Neural crest cell (in vitro differentiated cells): Measurements from ENCODE around the gene DBH. TPM values are rescaled to one million over a fixed set of nuclear protein-coding genes. Genes with fewer than 3 reads are reported as not detected.
"Not testable (repeated sequence)": the region's sequence is repeated elsewhere in the genome, so short reads cannot be mapped to it uniquely, and the experiment has no call there.

Source experiments
- DNase-seq: peaks from one replicate; pipeline ENCODE4 v3.0.0; 2021; ENCODE audit warnings: low read depth, mixed read lengths, low spot score
- H3K27ac Mint-ChIP-seq: one replicate; pipeline ENCODE4 v1.8.0; 2021; ENCODE audit warnings: mild to moderate bottlenecking, mixed read lengths; ENCODE audit not compliant: unreplicated experiment
- H3K27me3 Mint-ChIP-seq: 2 replicates; pipeline ENCODE4 v1.8.0; 2021; ENCODE audit warnings: low read depth, mild to moderate bottlenecking, mixed read lengths
- H3K36me3 Mint-ChIP-seq: 2 replicates; pipeline ENCODE4 v1.8.0; 2021; ENCODE audit warnings: low read depth, mild to moderate bottlenecking, mixed read lengths
- H3K4me1 Mint-ChIP-seq: 2 replicates; pipeline ENCODE4 v1.8.0; 2021; ENCODE audit warnings: mixed read lengths
- H3K4me3 Mint-ChIP-seq: one replicate; pipeline ENCODE4 v1.8.0; 2021; ENCODE audit warnings: mild to moderate bottlenecking, mixed read lengths
- H3K9me3 Mint-ChIP-seq: 2 replicates; pipeline ENCODE4 v1.8.0; 2021; ENCODE audit warnings: mixed read lengths
- total RNA-seq: library from RNA; stranded (reverse); gene quantifications from 2 replicates; pipeline ENCODE4 v1.2.1, GENCODE V29; 2021
- TF ChIP-seq, protein P1 (sequence below): fragments of 200-600 bp; sonication (generic); conservative IDR thresholded peaks from 2 replicates; pipeline ENCODE4 v1.5.0; 2021; ENCODE audit warnings: antibody characterized with exemption, mild to moderate bottlenecking

Gene DBH
- total RNA-seq, 1 donor from 2014 or later: 0.75 TPM

DNA sequence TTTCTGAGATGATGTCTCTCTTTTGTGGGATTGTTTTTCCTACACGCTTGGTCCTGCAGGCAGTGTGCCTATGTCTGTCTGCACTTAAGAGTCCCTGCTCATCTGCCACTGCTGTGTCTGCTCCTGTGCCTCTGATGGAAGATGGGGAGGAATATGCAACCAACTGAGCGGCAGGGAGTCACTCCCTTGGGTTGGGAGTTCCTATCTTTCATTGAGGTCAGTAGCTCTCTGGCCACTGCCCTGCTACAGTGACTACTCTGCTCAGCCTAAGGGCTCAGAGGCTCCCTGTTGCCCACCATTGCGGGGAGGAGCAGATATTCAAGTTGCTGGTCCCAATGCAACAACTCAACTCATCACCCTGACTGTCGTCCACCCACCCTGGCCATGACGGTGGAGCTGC lies 13.6 kb upstream of the DBH start:
- H3K4me1 Mint-ChIP-seq: no peaks in the 10 kb centered on the region
- peaks cover 69% of the 10 kb centered on the region for H3K27me3 Mint-ChIP-seq

DNA sequence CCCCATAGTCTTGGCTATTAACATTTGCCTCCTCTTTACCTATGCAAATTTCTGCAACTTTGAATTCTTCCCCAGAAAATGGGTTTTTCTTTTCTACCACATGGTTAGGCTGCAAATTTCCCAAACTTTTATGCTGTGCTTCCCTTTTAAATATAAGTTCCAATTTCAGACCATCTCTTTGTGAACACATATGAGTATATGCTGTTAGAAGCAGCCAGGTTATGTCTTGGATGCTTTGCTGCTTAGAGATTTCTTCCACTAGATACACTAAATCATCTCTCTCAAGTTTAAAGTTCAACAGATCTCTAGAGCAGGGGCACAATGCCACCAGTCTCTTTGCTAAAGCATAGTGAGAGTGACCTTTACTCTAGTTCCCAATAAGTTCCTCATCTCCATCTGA lies 10.2 kb upstream of the DBH start:
- peaks cover 38% of the 10 kb centered on the region for H3K27me3 Mint-ChIP-seq
- H3K36me3 Mint-ChIP-seq, H3K4me3 Mint-ChIP-seq, DNase-seq, H3K4me1 Mint-ChIP-seq, H3K27ac Mint-ChIP-seq: not testable (repeated sequence)
- peaks cover 11% of the 10 kb centered on the region for H3K9me3 Mint-ChIP-seq

More for the DNA sequence above, 13.6 kb upstream of the DBH start:
- Mint-ChIP-seq H3K27ac (no peak overlapping the region), H3K4me3 (no peak overlapping the region), H3K36me3 (peaks cover 3% of the 10 kb centered on the region), H3K9me3 (peaks cover 11% of the 10 kb centered on the region)
- no peak for DNase-seq
- TF ChIP-seq, protein P1, sequence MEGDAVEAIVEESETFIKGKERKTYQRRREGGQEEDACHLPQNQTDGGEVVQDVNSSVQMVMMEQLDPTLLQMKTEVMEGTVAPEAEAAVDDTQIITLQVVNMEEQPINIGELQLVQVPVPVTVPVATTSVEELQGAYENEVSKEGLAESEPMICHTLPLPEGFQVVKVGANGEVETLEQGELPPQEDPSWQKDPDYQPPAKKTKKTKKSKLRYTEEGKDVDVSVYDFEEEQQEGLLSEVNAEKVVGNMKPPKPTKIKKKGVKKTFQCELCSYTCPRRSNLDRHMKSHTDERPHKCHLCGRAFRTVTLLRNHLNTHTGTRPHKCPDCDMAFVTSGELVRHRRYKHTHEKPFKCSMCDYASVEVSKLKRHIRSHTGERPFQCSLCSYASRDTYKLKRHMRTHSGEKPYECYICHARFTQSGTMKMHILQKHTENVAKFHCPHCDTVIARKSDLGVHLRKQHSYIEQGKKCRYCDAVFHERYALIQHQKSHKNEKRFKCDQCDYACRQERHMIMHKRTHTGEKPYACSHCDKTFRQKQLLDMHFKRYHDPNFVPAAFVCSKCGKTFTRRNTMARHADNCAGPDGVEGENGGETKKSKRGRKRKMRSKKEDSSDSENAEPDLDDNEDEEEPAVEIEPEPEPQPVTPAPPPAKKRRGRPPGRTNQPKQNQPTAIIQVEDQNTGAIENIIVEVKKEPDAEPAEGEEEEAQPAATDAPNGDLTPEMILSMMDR: no peak

DNA sequence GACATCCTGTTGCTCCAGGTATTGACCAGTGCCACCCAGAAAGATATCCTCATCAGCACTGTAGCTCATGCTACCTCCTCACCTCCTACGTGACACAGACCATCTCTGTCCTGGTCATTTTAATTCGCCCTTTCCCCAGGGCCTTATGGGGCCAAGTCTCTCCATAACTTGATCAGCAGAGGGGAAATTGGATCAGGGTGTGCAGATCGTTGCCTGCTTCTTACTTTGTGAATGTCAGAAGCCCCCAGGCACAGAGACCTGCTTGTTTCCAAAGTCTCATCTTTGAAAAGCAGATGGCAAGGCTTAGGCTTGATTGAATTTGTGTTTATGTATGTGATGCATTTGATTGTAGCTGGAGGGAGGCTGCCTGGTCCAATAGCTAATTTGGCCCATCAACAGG lies 8.8 kb upstream of the DBH start:
- no peak for DNase-seq
- H3K4me3 Mint-ChIP-seq: no peak overlapping the region
- TF ChIP-seq, protein P1: no peak
- H3K9me3 Mint-ChIP-seq: peaks cover 11% of the 10 kb centered on the region
- no peaks in the 10 kb centered on the region for H3K4me1 Mint-ChIP-seq
- H3K27ac Mint-ChIP-seq: no peak overlapping the region
- peaks cover 3% of the 10 kb centered on the region for H3K36me3 Mint-ChIP-seq
- peaks cover 26% of the 10 kb centered on the region for H3K27me3 Mint-ChIP-seq

DNA sequence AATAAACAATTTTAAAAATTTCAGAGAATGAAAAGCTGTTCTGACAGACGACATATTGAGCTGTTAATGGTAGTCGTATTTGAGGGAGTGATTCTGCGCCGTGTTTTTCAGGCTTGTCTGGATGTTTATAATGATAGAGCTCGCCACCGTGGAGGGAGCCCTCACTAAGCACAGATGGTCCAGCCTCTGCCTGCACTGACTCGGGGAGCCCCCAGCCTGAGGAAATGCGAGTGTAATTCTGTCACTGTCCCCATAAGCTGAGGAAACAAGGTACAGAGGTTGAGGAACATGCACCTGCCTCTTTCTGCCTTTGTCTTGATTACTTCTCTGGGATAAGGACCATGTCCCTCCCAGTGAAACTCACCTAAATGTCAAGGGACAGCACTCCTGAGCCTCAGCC lies 7.4 kb upstream of the DBH start:
- Mint-ChIP-seq H3K4me1 (peaks cover 10% of the 10 kb centered on the region), H3K36me3 (peaks cover 3% of the 10 kb centered on the region), H3K4me3 (no peak overlapping the region), H3K27ac (no peak overlapping the region), H3K27me3 (peaks cover 12% of the 10 kb centered on the region), H3K9me3 (peaks cover 11% of the 10 kb centered on the region)
- DNase-seq: no peak
- TF ChIP-seq, protein P1: no peak

DNA sequence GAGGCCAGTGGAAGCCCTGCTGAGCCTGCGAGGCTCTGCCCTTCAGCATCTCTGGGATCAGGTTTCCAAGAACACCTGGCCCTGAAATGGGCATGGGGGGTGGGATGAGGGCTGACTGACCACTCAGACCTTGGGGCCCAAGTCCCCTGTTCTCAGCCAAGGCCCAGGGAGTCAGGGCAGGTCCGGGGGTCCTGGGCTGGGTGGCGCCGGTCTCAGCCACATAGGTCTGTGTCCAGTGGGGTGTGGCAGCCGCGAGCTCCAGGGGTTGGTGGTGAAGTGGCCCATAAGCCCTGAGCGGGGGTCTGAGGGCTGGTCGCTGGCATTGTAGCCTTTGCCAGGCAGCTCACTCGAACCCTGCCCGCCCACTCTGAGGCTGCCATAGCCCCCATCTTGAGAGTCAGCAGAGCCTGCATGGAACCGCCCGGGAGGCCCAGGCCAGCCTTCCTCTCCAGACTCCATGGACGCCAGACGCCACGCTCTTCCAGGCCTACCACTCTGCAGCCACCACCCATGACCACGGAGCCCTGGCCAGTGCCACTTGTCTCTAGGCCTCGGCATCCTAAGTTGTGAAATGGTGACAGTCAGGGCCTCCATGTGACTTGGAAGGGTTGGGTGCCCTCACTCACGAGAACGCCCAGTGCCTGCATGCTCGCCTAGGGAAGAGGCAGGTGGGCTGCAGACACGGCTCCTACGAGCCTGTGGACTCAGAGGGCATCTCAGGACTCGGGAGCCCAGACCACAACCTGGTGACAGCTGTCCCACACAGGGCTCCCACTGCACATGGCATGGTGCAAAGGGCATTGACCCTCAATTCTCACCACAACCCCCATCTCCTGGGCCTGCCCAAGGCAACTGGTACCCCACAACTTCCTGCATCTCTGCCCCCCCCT lies 6.7 kb upstream of the DBH start:
- H3K9me3 Mint-ChIP-seq: peaks cover 9% of the 10 kb centered on the region
- H3K27me3 Mint-ChIP-seq: peaks cover 12% of the 10 kb centered on the region
- H3K4me3 Mint-ChIP-seq: no peak overlapping the region
- H3K27ac Mint-ChIP-seq: no peak overlapping the region
- H3K4me1 Mint-ChIP-seq: peaks cover 17% of the 10 kb centered on the region
- no peak for DNase-seq
- TF ChIP-seq, protein P1: no peak
- H3K36me3 Mint-ChIP-seq: peaks cover 3% of the 10 kb centered on the region

DNA sequence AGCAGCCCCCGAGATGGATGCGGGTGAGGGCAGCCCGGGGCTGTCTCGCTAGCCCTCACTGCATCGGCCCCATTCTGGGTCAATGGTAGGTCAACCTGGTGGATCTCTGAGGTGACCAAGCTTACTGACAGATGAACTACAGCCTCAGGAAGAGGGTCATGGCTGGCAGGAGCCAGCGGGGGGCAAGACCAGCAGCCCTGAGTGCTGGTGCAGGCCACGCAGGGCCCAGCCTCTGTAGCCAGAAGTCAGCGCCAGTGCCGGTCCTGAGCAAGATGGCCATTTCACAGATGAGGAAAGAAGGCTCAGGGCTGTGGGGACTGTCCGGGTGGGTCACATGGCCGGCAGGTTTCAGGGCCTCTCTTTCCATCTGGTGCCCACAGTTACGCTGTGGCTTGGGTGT lies 5.1 kb upstream of the DBH start:
- TF ChIP-seq, protein P1: no peak
- Mint-ChIP-seq H3K4me3 (no peak overlapping the region), H3K27ac (no peak overlapping the region), H3K27me3 (peaks cover 15% of the 10 kb centered on the region), H3K4me1 (peaks cover 29% of the 10 kb centered on the region), H3K36me3 (peaks cover 1% of the 10 kb centered on the region), H3K9me3 (peaks cover 7% of the 10 kb centered on the region)
- no peak for DNase-seq
